ENCODE measurements around the gene MYO16. TPM values are rescaled to one million over a fixed set of nuclear protein-coding genes. Genes with fewer than 3 reads are reported as not detected.

MYO16 gene
- total and polyA plus RNA-seq, 2 of the 4 experiments (the other 2 are of a cell fraction) = under 0.01 to 0.03 TPM

GRCh38 chr13:109140479-109141349 lies 511.3 kb downstream of the MYO16 start:
- H2BK120ac ChIP-seq (ENCODE audit: low read depth, low read length) = no peak overlapping the region
- H3K4me2 ChIP-seq (ENCODE audit: low read depth, low read length) = no peak overlapping the region
- no peak overlapping the region for H2BK20ac ChIP-seq (ENCODE audit: low read depth, low read length)
- no peaks in the 10 kb centered on the region for H3K79me1 ChIP-seq (ENCODE audit: low read depth in 1 of 2, low read length in 2 of 2)
- H2BK5ac ChIP-seq (ENCODE audit: low read depth, low read length, poor library complexity, severe bottlenecking) = no peak overlapping the region
- no peak overlapping the region for H3K56ac ChIP-seq (ENCODE audit: extremely low read depth, insufficient read depth, low read length)
- H3K23ac ChIP-seq (ENCODE audit: low read depth, low read length) = no peak overlapping the region
- H4K5ac ChIP-seq (ENCODE audit: low read depth, low read length) = no peak overlapping the region
- H3K4me1 ChIP-seq (ENCODE audit: control insufficient read depth, insufficient read depth, low read length) = no peaks in the 10 kb centered on the region
- ChIA-PET POLR2A (ENCODE audit: unreplicated experiment) (no interaction called here), CTCF (no interaction called here)
- peaks cover 9% of the 10 kb centered on the region; the same call in 1 of the 2 replicates for H3K9me3 ChIP-seq (ENCODE audit: control insufficient read depth, insufficient read depth, low read length)
- H4K8ac ChIP-seq (ENCODE audit: low read depth in 2 of 2, low read length in 2 of 2) = no peak overlapping the region
- H3K27me3 ChIP-seq (ENCODE audit: control insufficient read depth, insufficient read depth, low read length) = peaks cover 21% of the 10 kb centered on the region
- no peaks in the 10 kb centered on the region for H3K36me3 ChIP-seq (ENCODE audit: control insufficient read depth, insufficient read depth, low read length)
- no peaks in the 10 kb centered on the region for H3K9me1 ChIP-seq (ENCODE audit: insufficient read depth, low read length)
- H3K4me3 ChIP-seq (ENCODE audit: insufficient read depth, low read depth, low read length) = no peak overlapping the region
- ATAC-seq (ENCODE audit: low read depth) (no peak), DNase-seq (no peak)
- H3K27ac ChIP-seq (ENCODE audit: insufficient read depth, low read length) = no peak overlapping the region
- no peak overlapping the region for H3K4ac ChIP-seq (ENCODE audit: low read depth, low read length)
- H4K91ac ChIP-seq (ENCODE audit: insufficient read depth, low read depth, low read length) = no peak overlapping the region
- H3K14ac ChIP-seq (replicated peaks; ENCODE audit: low read depth, low read length) = no peak overlapping the region
- no peak overlapping the region for H3K9ac ChIP-seq (ENCODE audit: low read depth, low read length)
- no peak overlapping the region for H2AK9ac ChIP-seq (replicated peaks; ENCODE audit: low read depth, low read length, poor library complexity)
- intact Hi-C loops (cut with micrococcal nuclease) (no loop called here), in situ Hi-C loops (cut with MboI; ENCODE audit: low sequenced_read_pairs) (no loop called here), dilution Hi-C loops (cut with HindIII; ENCODE audit: low sequenced_read_pairs, unreplicated experiment) (no loop called here)
- H2BK15ac ChIP-seq (ENCODE audit: low read depth, low read length) = no peak overlapping the region
- no TSS peak for BruUV-seq (replicated peaks)
- H3K18ac ChIP-seq (ENCODE audit: low read depth, low read length) = no peak overlapping the region
- peak overlapping the region; percentile 66 for H2AFZ ChIP-seq (replicated peaks; ENCODE audit: low read length, poor library complexity)
- H2AK5ac ChIP-seq (ENCODE audit: low read depth, low read length) = no peak overlapping the region
- H4K20me1 ChIP-seq (ENCODE audit: insufficient read depth, low read length) = no peaks in the 10 kb centered on the region
- 11% methylated on average over 7 of the region's 97 CpGs; no CpG with 5 or more reads in 1 of the 2 experiments for WGBS, 2 experiments (ENCODE audit: extremely low coverage in 2 of 2, insufficient read length in 1 of 2)
- no peak for TF ChIP-seq POLR2A (IDR thresholded peaks at IDR 0.05; ENCODE audit: low read depth, low read length)
- TF ChIP-seq CEBPB (IDR thresholded peaks at IDR 0.05; ENCODE audit: low read depth, low read length) = no peak
- no peak for TF ChIP-seq RCOR1 (IDR thresholded peaks at IDR 0.05; ENCODE audit: insufficient replicate concordance, low read length)
- TF ChIP-seq BHLHE40 (IDR thresholded peaks at IDR 0.05; ENCODE audit: low read depth, low read length) = no peak
- no peak for TF ChIP-seq RAD21 (IDR thresholded peaks at IDR 0.05; ENCODE audit: low read length)
- no peak for TF ChIP-seq ELK1 (IDR thresholded peaks at IDR 0.05; ENCODE audit: borderline replicate concordance, low read depth, low read length)
- TF ChIP-seq MAZ (IDR thresholded peaks at IDR 0.05; ENCODE audit: borderline replicate concordance, low read depth, low read length) = no peak
- no peak for TF ChIP-seq CHD1 (IDR thresholded peaks at IDR 0.05; ENCODE audit: low read depth, low read length)
- TF ChIP-seq NFE2L2 (IDR thresholded peaks at IDR 0.05; ENCODE audit: low read depth, low read length) = no peak
- no peak for TF ChIP-seq FOS (IDR thresholded peaks at IDR 0.05; ENCODE audit: low read depth, low read length)
- no peak for TF ChIP-seq MAFK (IDR thresholded peaks at IDR 0.05; ENCODE audit: low read depth, low read length)
- no peak for TF ChIP-seq SMC3 (IDR thresholded peaks at IDR 0.05; ENCODE audit: low read depth, low read length)
- TF ChIP-seq MXI1 (IDR thresholded peaks at IDR 0.05; ENCODE audit: borderline replicate concordance, low read depth, low read length) = no peak
- no peak for TF ChIP-seq USF2 (IDR thresholded peaks at IDR 0.05; ENCODE audit: low read depth, low read length)
- no peak for TF ChIP-seq RFX5 (IDR thresholded peaks at IDR 0.05; ENCODE audit: low read depth, low read length)
